ENCODE data around the gene HEXB.

The HEXB gene

DNA sequence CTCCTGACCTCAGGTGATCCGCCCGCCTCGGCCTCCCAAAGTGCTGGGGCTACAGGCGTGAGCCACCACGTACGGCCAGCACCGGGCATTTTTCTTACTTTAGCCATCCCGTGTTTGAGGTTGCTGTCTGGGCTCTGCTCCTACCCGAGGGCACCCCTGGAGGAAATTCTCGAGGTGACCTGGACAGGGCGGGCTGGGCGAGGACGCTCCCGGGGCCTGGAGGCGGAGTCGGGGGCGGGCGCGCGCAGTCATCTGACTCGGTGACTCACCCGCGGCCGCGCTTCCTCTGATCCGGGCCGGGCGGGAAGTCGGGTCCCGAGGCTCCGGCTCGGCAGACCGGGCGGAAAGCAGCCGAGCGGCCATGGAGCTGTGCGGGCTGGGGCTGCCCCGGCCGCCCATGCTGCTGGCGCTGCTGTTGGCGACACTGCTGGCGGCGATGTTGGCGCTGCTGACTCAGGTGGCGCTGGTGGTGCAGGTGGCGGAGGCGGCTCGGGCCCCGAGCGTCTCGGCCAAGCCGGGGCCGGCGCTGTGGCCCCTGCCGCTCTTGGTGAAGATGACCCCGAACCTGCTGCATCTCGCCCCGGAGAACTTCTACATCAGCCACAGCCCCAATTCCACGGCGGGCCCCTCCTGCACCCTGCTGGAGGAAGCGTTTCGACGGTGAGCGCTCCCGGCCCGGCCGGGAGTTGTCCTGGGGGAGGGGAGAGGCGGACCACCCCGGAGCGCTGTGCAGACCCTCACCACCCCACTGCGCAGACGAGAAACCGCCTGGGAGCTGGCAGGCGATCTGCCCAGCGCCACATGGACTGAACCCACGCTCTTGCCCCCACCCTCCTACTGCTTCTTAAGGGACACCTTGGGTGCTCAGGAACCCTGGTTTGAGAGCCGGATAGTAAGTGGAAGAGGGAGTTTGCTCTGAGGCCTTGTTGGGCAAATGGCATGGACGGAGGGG, at the start of gene HEXB:
TSS of gene HEXB (plus strand) at position 334 of the 952 bp plus-strand sequence. CDS start at position 362, 28 bp downstream.
- peak within 1 kb of the TSS; percentile 77 for H3K4me3 ChIP-seq (ENCODE audit: low read depth, low read length)
- TF ChIP-seq, protein P1, sequence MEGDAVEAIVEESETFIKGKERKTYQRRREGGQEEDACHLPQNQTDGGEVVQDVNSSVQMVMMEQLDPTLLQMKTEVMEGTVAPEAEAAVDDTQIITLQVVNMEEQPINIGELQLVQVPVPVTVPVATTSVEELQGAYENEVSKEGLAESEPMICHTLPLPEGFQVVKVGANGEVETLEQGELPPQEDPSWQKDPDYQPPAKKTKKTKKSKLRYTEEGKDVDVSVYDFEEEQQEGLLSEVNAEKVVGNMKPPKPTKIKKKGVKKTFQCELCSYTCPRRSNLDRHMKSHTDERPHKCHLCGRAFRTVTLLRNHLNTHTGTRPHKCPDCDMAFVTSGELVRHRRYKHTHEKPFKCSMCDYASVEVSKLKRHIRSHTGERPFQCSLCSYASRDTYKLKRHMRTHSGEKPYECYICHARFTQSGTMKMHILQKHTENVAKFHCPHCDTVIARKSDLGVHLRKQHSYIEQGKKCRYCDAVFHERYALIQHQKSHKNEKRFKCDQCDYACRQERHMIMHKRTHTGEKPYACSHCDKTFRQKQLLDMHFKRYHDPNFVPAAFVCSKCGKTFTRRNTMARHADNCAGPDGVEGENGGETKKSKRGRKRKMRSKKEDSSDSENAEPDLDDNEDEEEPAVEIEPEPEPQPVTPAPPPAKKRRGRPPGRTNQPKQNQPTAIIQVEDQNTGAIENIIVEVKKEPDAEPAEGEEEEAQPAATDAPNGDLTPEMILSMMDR (IDR thresholded peaks at IDR 0.05; ENCODE audit: low read depth, low read length), result no peak

DNA sequence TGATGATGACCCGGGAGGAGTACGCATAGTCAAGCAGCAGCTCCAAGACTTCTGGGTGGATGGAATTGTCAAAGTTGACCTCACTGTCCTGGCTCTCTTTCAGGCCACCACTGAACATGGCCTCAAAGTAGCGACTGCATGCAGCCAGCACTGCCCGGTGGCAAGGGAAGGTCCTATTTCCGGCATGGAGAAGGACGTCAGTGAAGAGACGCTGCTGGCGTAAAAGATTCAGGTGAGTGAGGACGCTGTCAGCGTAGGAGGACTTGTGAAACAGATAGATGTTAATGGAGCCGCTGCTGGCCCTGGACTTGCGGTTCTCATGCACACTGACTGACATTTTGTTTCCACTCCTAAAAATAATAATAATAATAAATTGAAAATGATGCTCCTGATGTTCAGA, 48.9 kb upstream of the HEXB start:
- no peak overlapping the region for H3K4me3 ChIP-seq (ENCODE audit: low read depth, low read length)
- TF ChIP-seq, protein P1 (IDR thresholded peaks at IDR 0.05; ENCODE audit: low read depth, low read length), result no peak

DNA sequence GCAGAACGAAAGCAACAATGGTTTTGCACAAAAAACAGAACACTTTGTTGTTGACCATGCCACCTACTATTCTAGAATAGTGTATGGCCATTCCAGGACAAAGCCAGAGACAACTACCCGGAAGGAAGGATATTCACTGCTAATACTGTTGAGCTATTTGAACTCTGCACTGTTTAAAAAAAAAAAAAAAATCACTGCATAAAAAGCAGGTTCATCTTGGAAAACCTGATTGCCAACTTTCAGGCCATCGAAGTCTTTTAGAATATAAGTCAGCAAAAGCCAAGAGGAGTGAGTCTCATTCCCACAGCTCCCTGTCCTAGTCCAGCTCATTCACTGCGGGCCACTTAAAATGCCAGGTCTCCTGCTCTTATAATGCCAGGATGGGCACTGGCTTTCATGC, 48.5 kb upstream of the HEXB start:
- TF ChIP-seq, protein P1 (IDR thresholded peaks at IDR 0.05; ENCODE audit: low read depth, low read length), result no peak
- H3K4me3 ChIP-seq (ENCODE audit: low read depth, low read length), result no peak overlapping the region

DNA sequence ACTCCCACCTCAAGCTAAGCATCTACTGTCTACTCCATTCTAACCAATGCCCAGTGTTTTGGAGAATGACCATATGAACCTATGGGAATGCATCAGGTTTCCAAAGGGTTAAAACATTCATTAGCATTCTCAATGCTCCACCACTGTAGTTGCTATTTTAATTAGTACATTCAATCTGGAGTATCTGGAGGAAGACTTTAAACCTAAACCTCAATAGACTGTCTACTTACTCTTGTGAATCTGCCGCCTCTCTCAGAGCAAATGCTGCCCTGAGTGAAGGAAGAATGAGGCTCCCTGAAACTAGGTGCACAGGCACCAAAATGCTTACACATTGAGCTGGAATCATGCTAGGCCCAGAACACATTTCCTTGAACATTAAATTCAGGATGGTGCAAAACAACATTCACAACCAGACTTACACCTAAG, 46.5 kb upstream of the HEXB start:
- peak overlapping the region; percentile 94 for H3K4me3 ChIP-seq (ENCODE audit: low read depth, low read length)
- TF ChIP-seq, protein P1 (IDR thresholded peaks at IDR 0.05; ENCODE audit: low read depth, low read length), result no peak

DNA sequence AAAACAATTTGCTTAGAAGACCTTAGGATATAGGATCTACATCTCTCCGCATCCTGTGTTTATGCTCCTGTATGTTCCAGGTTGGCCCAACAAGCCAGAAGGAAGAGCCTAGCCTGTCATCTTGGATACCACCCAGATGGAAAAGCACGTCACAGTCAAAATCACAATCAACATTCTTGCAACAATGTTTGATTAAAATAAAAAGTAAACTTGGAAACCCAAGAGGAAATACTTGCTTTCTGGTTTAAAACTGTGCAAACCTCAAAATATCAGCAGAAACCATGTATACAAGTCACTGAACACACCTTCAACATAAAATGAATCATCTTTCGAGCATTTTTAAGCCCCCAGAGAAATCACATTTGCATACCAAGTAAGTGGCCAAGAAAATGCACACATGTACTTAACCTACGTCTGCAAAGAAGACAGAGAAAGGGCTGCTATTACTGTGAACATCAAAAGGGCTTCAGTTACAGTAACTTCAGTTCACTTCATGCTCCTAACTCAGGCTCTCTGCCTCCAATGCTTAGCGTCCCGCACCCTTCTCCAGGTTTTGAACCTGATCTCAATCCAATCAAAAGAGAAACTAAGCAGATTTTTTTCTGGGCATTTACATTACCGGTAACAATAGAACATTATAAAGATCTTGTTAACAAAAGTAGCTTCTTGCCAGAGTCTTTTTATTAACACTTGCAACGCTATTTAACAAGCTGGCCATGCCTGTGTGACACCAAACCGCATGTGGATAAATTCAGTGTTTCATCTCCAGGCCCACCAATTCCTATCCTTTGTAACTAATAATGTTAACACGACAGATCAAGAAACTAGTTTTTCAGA, 45.8 kb upstream of the HEXB start:
- TF ChIP-seq, protein P1 (IDR thresholded peaks at IDR 0.05; ENCODE audit: low read depth, low read length), result no peak
- peak overlapping the region; percentile 94 for H3K4me3 ChIP-seq (ENCODE audit: low read depth, low read length)

DNA sequence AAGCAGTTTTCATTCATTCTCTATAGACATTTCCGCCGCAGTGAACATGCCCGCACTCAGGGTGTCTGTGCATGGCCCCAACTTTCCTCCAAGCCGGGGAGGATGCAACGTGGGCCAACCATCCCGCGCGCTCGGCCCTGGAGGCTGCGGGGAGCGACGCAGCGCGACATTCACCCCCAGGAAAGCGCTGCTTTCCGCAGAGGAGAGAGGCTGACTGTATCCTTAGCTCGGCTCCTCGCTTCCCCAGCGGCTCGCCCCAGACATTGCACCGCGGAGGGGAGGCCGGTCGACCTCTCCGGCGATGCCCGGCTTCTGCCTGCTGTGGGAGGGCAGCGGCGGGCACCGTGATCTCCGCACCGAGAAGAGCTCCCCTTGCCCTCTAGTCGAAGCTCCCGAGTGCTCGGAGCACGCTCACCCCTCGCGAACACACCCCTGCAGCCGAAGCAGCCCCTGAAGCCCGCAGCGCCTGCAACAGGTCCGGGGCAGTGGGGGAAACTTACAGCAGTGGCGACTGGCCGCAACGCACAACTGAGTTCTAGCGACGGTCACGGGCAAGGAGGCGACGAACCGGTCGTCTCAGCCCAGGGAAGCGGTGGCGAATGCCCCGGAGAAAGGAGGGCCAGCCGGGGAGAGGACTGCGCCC, 45.1 kb upstream of the HEXB start:
- peak overlapping the region; percentile 94 for H3K4me3 ChIP-seq (ENCODE audit: low read depth, low read length)
- TF ChIP-seq, protein P1 (IDR thresholded peaks at IDR 0.05; ENCODE audit: low read depth, low read length), result no peak
